HG03039 (cell line): ENCODE measurements around the gene CCND2.
"Not testable (repeated sequence)": the region's sequence is repeated elsewhere in the genome, so short reads cannot be mapped to it uniquely, and the experiment has no call there.

ENCODE experiments used
- ATAC-seq: cut with Tn5 transposase; IDR thresholded peaks from one replicate; pipeline ENCODE4 v1.9.1; 2021; ENCODE audit warnings: mild to moderate bottlenecking, moderate library complexity; ENCODE audit not compliant: unreplicated experiment

The CCND2 gene

DNA sequence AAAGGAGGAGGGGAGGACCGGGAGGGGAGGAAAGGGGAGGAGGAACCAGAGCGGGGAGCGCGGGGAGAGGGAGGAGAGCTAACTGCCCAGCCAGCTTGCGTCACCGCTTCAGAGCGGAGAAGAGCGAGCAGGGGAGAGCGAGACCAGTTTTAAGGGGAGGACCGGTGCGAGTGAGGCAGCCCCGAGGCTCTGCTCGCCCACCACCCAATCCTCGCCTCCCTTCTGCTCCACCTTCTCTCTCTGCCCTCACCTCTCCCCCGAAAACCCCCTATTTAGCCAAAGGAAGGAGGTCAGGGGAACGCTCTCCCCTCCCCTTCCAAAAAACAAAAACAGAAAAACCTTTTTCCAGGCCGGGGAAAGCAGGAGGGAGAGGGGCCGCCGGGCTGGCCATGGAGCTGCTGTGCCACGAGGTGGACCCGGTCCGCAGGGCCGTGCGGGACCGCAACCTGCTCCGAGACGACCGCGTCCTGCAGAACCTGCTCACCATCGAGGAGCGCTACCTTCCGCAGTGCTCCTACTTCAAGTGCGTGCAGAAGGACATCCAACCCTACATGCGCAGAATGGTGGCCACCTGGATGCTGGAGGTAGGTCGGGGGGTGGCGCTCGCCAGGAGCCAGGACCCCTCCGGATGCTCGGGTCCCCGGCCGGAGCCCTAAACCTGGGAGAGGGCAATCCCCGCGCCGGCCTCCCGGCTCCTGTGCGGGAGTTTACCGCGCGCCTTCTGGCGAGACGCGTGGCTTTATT is at the start of gene CCND2:
Gene CCND2, plus strand, starts transcription at position 111 of the 744 bp plus-strand sequence. Its CDS starts 279 bp downstream, at position 390.
- peak; percentile 28 for ATAC-seq

DNA sequence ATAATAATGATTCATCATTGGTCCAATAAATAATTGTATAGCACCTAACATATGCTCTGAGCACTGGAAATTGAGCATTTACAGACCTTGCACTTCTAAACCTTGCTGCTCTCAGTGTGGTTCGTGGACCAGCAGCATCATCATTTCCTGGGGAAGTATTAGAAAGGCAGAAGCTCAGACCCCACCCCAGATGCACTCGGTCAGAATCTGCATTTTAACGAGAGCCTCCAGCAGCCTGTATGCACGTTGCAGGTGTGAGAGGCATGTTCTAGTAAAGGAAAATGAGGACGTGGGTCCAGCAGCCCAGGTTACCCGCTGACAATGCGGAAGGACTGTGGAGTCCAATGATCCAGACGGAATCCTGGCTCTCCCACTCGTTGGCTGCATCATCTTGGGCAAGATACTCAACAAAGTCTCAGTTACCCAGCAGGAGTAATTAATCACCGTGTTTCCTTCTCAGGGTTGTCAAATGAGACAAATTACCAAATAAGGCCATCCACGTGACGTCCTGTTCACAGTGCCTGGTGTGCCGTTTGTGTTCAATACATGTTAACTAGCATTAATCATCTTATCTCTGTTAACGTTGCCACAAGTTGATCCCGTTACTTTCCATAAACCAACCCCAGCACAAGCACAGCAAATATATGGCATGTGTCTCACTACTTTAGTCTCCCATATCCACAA is 49.2 kb upstream of the CCND2 start:
- no peak for ATAC-seq

DNA sequence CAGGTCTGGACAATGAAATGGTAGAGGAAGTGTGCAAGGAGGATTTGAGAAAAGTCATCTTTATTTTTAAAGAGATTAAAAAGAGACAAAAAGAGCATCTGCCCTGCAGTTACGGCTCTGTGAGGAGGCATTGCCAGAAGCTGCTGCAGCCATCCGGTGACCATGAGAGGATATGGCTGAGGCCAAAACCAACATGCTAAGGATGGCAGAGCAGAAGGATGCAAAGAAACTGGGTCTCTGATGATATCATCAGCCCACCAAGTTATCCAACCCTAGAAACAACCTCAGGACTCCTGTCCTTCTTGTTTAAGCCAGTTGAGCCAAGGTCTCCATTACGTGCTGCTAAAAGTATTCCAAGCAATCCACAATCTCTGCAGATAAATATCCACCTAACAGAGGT is 48.0 kb upstream of the CCND2 start:
- no peak for ATAC-seq

DNA sequence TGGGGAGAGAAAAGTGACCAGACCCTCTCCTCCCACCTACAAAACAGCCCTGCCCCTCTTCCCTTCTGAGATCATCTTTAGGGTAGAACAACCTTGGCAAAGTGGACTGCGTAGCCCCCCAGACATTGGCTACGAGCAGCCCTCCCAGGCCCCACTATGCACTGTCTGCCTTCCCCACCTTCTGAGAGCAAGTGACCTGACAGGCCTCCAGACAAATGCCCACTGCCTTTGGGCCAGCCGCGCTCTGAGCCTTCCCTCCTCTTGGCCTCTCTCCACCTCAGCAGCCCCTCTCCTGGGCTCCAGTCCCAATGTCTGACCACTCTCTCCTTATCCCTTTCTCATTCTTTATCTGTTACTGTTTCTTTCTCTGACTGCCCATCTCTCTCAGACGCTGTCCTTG is 46.5 kb upstream of the CCND2 start:
- no peak for ATAC-seq

DNA sequence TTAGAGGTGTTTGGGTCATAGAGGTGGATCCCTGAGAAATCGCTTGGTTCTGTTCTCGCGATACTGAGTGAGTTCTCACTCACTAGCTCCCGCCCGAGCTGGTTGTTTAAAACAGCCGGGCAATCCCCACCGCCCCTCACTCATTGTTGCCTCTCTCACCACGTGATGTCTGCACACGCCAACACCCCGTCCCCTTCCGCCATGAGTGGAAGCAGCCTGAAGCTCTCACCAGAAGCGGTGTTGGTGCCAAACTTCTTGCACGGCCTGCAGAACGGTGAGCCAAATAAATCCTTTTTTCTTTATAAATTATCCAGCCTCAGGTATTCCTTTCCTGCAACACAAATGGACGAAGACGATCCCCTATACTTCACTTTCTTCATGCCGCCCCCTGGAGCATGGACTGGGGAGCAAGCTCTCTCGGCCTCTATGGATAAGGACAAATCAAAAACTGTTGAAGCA is 45.4 kb upstream of the CCND2 start:
- no peak for ATAC-seq

DNA sequence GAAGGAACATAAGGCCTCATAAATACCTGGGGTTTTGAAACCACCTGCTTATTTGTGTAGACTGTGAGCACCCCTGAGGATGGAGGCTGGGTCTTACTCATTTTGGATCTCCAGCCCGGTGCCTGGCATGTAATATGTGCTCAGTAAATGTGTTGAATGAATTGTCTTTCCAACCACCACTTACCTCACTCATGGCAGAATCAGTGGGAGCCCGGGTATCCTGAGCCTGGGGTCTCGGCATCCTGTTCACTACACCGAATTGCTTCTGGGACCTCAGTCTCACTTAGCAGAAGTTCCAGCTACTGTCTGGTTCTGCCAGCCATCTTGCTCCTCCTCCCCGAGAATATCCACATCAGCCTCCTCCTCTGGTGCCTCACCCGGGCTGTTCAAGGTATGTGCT is 43.0 kb upstream of the CCND2 start:
- ATAC-seq, result no peak

DNA sequence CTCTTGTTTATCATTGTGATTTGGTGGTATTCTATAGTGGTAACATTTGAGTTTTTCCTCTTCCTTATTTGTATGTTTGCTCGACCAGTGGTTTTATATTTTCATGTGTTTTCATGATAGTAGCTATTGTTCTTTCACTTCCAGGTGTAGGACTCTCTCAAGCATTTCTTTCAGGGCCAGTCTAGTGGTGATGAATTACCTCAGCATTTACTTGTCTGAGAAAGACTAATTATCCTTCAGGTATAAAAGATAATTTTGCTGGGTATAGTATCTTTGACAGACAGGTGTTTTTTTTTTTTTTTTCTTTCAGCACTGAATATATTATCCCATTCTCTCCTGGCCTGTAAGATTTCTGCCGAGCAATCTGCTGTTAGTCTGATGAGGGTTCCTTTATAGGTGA is 35.0 kb upstream of the CCND2 start:
- no peak for ATAC-seq

DNA sequence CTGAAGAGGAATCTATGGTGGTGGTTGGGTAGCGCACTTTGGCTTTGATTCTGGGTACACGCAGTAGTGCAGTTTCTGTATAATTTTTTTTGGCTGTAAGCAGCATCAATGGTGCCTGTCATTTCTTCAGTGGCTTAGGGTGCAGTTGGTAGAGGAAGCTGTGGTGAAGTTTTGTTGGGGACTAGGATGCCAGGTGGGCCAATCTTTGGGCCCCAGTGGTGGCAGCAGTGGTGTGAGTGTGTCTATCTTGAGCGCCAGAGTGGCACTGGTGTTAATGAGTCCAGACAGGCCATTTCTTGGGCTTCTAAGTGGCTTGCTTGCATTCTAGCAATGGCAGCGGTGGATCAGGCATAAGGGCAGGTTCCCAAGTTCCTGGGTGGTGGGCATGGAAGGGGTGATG is 33.8 kb upstream of the CCND2 start:
- no peak for ATAC-seq

DNA sequence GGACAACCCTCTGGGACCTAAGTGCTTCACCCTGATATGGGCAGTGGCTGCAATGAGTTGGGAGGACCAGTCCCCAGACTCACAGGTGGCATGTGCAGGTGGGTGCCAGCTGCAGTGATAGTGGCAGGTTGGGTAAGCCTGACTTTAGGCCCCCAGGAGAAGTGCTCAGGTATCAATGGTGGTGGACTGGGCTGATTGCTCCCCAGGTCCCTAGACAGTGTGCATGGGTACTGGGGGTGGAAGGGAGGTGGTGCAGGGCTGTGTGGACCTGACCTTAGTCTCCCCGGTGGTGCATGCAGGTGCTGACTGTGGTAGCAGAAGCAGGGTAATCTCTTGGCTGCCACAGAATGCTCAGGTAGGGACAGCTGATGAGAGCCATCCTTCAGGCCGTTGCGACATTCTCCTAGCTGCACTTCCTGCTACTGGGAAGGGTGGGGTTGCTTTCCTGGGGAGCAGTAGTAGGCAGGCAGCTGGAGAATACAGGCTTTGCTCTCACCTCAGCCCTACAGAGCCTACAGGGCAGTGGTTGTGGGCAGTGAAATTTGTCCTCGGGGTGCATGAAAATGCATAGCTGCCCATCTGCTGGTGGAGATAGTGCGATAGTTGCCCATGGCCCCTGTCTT is 33.3 kb upstream of the CCND2 start:
- no peak for ATAC-seq

DNA sequence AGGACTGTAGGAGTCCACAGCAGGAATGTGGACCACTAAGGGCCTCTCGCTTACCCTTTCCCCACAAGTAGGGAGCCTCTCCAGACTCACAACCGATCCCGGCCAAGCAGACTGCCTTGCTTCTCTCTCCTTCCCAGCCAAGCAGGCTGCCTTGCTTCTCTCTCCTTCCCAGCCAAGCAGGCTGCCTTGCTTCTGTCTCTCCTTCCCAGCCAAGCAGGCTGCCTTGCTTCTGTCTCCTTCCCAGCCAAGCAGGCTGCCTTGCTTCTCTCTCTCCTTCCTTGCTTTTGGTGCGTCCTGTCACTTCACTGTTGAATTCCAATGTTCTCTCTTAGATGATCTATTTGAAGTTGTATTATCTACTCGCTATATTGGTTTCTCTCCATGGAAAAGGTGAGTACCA is 32.6 kb upstream of the CCND2 start:
- no peak for ATAC-seq

DNA sequence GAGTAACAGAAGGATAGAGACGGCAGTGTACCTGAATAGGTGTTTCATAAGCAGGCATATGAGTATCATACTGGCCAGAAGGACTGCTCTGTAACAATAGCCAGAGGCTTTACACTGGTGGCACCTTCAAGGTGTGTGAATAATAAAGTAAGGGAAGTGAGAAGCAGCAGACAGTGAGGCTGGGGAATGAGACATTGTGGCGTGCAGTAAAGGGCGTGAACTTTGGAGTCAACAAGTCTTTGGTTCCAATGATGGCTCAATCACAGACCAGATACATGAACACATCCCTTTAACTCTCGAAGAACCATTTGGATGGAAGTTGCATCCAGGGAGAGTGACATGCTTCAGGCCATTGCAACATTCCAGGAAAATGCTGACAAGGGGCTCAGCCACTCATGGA is 32.0 kb upstream of the CCND2 start:
- ATAC-seq, result no peak

DNA sequence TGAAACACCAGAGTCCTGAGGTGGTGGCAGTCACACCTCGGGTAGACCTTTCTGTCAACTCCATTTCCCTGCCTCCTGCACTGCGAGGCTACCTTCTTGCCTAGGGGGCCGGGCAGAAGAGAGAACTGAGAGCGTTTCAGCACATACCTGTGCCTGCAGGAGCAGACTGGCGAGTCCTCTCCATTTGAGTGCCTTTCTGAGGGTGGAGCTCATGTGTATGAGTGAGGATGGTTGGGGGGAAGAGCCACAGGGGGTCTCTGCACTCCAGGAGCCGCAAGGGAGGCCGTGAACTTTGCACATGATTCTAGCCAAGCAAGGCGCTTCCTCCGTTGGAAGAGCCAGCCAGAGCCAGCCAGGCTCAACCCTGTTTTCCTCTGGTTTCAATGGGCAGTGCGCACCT is 31.0 kb upstream of the CCND2 start:
- ATAC-seq, result no peak

DNA sequence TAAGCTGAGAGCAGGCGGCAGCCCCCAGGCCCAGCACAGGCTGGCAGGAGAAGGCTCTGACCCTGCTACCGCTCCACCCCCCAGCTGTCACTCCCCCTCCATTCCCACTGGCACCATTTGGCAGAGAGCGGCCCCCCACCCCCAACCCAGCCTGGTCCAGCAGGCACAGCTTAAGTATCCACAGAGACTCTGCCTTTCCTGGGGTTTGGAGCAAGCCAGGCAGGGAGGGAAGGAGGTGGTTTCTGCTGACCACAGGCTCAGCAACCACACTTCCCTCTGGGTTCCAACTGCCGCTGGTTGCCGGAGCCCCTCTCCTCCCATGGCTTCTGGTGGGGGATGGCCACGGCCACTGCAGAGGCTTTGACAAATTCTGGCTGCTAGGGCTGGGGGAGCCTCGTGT is 30.5 kb upstream of the CCND2 start:
- no peak for ATAC-seq

DNA sequence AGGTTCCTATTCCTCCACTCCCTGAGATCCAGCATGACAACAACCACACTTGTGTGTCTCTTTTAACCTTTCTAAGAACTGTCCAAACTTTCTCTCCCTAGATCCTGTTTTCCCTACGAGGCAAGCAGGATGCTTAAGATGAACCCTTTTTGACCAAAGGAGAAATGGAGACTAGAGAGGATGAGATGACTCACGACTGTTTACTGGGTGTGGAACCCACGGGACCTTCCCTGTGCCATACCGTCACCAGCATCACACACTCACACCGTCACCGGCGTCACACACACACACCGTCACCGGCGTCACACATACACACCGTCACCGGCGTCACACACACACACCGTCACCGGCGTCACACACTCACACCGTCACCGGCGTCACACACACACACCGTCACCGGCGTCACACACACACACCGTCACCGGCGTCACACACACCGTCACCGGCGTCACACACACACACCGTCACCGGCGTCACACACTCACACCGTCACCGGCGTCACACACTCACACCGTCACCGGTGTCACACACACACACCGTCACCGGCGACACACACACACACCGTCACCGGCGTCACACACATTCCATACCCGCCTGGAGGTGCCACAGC is 30.0 kb upstream of the CCND2 start:
- not testable (repeated sequence) for ATAC-seq

DNA sequence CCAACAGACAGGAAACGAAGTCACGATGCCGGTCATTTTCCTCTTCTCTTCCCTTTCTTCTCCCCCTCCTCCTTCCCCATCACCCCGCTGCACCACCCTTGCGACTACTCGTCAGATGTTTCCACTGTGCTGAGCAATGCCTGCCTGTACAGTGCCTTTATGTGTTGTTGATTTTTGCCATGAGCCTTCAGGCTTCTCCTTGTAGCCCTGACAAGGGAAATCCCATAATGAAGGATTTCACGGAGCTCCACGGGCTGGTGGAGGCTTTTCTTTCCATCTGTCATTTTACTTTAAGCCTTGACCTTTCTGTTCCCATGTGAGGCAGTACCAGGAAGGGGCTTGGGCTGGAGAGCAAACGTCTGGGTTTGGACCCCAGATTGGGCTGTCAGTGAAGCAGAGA is 28.7 kb upstream of the CCND2 start:
- no peak for ATAC-seq

DNA sequence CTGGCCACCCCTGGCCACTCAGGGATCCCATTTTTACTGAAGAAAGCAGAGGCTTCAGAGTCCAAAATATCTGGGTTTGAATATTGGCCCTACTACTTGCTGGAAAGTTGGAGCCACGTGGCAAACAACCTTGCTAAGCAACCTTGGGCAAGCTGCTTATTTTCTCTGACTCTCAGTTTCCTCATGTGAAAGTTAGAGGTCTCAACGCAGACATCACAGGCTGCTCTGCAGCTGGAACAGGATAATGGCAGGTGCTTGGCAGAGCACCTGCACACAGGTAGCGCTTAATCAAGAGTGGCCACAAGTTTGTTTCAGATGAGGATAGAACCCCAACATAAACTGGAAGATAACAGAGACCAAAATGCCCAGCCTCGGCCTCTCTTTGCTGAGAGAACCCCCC is 28.1 kb upstream of the CCND2 start:
- ATAC-seq, result no peak

DNA sequence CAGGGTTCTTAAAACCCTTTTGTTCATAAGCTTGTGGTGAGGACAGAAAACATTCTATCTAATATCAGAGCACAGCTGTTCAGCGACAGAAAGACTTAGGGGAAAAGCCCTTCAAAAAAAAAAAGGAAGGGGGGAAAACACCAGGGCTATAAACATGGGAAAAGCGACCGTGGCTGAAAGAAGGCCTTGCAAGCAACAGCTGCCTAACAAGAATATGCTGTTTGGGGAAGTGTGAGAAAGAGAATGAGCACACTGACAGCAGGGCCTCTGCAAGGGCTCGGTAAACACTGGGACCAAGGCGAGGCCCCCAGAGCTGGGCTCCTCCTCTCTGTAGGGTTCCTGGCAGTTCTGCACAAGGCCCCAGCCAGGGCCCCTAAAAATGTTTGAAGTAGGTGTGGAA is 27.4 kb upstream of the CCND2 start:
- ATAC-seq, result no peak

DNA sequence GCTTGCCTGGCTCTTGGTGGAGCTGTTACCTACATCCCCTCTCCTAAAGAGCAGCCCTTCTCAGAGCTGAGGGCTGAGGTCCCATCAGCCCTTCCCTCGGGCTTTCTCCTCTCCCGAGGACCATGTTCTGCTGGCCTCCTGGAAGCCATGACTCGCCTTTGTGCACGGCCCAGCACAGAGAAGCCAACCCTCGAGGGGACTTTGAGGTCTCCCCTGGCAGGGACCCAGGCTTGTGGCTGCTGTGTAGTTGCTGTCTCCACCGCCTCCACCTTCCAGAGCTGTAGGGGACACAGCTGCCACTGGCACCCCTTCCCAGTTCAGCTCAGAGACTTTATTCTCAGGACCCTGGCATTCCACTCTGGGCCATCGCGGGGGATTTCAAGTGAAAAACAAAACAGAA is 22.9 kb upstream of the CCND2 start:
- no peak for ATAC-seq

DNA sequence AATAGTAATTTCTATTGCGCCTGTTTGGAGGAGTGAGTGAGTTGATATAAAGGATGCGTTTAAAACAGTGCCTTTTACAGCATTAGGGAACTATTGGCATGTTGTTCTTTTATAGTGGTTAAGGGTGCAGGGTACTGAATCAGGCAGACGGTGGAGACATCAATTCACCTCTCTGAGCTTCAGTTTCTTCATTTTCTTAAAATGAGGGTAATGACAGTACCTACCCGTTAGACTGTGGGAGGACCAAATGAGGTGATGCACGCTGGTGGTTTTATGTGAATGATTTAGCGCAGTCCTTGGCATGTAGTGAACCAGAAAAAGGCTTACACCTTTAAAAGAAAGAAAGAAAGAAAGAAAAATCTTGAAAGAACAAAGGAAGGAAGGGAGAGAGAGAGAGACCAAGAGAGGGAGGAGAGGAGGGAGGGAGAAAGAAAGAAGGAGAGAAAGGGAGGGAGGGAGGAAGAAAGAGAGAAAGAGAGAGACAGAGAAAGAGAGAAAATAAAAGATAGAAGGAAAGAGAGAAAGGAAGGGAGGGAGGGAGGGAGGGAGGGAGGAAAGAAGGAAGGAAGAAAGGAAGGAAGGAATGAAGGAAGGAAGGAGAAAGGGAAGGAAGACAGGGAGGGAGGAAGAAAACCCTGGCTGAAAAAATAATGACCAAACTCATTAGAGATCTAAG is 22.2 kb upstream of the CCND2 start:
- ATAC-seq, result no peak

DNA sequence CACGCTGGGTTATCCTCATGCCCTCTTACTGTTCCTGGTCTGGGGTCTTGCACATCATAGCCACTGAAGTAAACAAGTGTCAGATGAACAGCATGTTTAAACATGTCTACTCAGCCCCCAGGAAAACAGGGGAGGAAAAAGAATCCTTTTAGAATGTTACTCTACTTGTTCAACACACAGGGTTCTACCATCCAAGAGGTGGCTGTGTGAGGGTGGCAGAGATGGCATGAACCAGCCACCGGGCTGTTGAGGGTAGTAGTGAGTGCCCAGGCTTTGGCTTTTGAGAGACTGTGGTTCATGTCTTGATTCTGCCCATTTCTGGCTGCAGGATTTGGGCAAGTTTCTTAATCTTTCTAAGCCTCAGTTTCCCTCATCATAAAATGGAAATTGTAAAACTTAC is 21.6 kb upstream of the CCND2 start:
- no peak for ATAC-seq

DNA sequence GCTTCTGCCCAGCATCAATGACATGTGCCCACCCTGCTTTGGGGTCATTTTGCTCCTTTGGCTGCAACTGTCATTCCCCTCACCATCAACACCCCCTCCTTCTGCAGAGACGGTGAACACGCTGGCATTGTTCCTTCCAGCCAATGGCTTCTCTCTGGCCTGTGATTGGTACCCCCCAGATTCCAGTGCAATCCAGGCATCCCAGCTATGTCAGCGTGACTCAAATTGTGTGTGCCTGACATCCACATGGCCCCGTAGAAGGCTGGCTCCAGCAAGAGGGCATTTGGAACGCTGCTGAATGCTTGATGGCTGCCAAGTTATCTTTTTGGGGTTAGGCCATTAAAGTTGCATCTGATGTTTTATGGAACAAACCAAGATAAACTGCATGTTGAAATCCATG is 21.0 kb upstream of the CCND2 start:
- no peak for ATAC-seq
